ENCODE results near the gene ETNPPL. TPM values are rescaled to one million over a fixed set of nuclear protein-coding genes. Genes with fewer than 3 reads are reported as not detected.

ETNPPL gene
- total and polyA plus RNA-seq, 2 donors (not counting 3 experiments of a cell fraction or from before 2014, with no cell fraction given): not detected

GRCh38 chr4:108794136-108794535 is 31.3 kb upstream of the ETNPPL start:
- no TSS peak for BruUV-seq (replicated peaks)

More at GRCh38 chr4:108794136-108794535, 31.3 kb upstream of the ETNPPL start:
- Histone ChIP-seq H3K27me3 (ENCODE audit: control insufficient read depth in 2 of 2, insufficient read depth in 2 of 2, low read length in 2 of 2) (no peaks in the 10 kb centered on the region), H2AFZ (ENCODE audit: low read depth, low read length) (no peak overlapping the region), H3K79me2 (ENCODE audit: control insufficient read depth, insufficient read depth, low read length) (no peaks in the 10 kb centered on the region), H3K4me1 (ENCODE audit: control insufficient read depth, extremely low read depth, insufficient read depth, low read length) (peaks cover 6% of the 10 kb centered on the region), H3K27ac (ENCODE audit: insufficient read depth, low read depth, low read length) (no peak overlapping the region), H4K20me1 (replicated peaks; ENCODE audit: control insufficient read depth, extremely low read depth, insufficient read depth, low read length) (no peaks in the 10 kb centered on the region), H3K9ac (replicated peaks; ENCODE audit: extremely low read depth, insufficient read depth, low read length) (no peak overlapping the region), H3K9me3 (replicated peaks; ENCODE audit: control insufficient read depth, insufficient read depth, low read length) (no peaks in the 10 kb centered on the region), H3K36me3 (ENCODE audit: control insufficient read depth in 2 of 2, extremely low read depth in 1 of 2, insufficient read depth in 2 of 2, low read length in 2 of 2) (no peaks in the 10 kb centered on the region), H3K4me3 (replicated peaks in 1 of 3; ENCODE audit: insufficient read depth in 1 of 3, low read depth in 1 of 3, low read length in 3 of 3) (no peak overlapping the region), H3K4me2 (ENCODE audit: insufficient read depth, low read length) (no peak overlapping the region), H3K9me1 (replicated peaks; ENCODE audit: control insufficient read depth, extremely low read depth, insufficient read depth, low read length) (no peaks in the 10 kb centered on the region)
- no peak for TF ChIP-seq POLR2AphosphoS5 (IDR thresholded peaks at IDR 0.05; ENCODE audit: insufficient read depth, low read depth, low read length)
- no peak for TF ChIP-seq JUN (IDR thresholded peaks at IDR 0.05; ENCODE audit: borderline replicate concordance, insufficient read depth, insufficient read length, low read depth)
- no peak for TF ChIP-seq GATA2 (IDR thresholded peaks at IDR 0.05; ENCODE audit: insufficient read depth, insufficient read length, low read depth, low read length)
- TF ChIP-seq MYC (IDR thresholded peaks at IDR 0.05; ENCODE audit: low read depth, low read length): no peak
- no peak for TF ChIP-seq CTCF (IDR thresholded peaks at IDR 0.05; ENCODE audit: extremely low read depth in 1 of 2, insufficient read depth in 1 of 2, low read depth in 1 of 2, low read length in 2 of 2)
- TF ChIP-seq POLR2A (IDR thresholded peaks at IDR 0.05; ENCODE audit: low read depth, low read length): no peak
- no peak for TF ChIP-seq EZH2 (IDR thresholded peaks at IDR 0.05; ENCODE audit: borderline replicate concordance, low read depth, low read length, severe bottlenecking)
- TF ChIP-seq MAX (IDR thresholded peaks at IDR 0.05; ENCODE audit: insufficient read depth, insufficient read length): no peak
- TF ChIP-seq FOS (IDR thresholded peaks at IDR 0.05; ENCODE audit: borderline replicate concordance, insufficient read depth, low read length): no peak
- intact Hi-C loops (cut with micrococcal nuclease): no loop called here
- ChIA-PET CTCF (interaction anchor here (0.8 to 1.4 kb wide), 3 partner anchors 11 to 612 kb away, joined by 3 to 4 read pairs (median 4); no protein-coding TSS in a partner anchor), POLR2A (no interaction called here)
- dilution Hi-C loops (cut with MboI; ENCODE audit: extremely low pct_ligation_motif_present, low sequenced_read_pairs): no loop called here
- DNase-seq (ENCODE audit: low read depth, low spot score) (no peak), FAIRE-seq (no peak)

Measured in endothelial cell of umbilical vein (primary cell).